K562 (cell line): Measurements from ENCODE around the gene MEIOB. TPM values are rescaled to one million over a fixed set of nuclear protein-coding genes. Genes with fewer than 3 reads are reported as not detected.

Experiments used
- ARHGAP35 ChIP-seq: fragments of 450-650 bp; IDR thresholded peaks from 2 replicates; pipeline ENCODE4 v1.6.1; 2018; ENCODE audit not compliant: partially characterized antibody
- BCOR ChIP-seq: fragments of 450-650 bp; IDR thresholded peaks from 2 replicates; pipeline ENCODE4 v1.6.1; 2016
- BDP1 ChIP-seq: IDR thresholded peaks from 3 replicates; pipeline ENCODE4 v1.6.1; 2011; ENCODE audit not compliant: insufficient read length, insufficient read depth
- CHD4 ChIP-seq: fragments of 200-600 bp; sonication (generic); IDR thresholded peaks from 3 replicates; pipeline ENCODE4 v1.6.1; 2012; ENCODE audit warnings: low read depth, mild to moderate bottlenecking, mixed read lengths, low read length, inconsistent platforms; ENCODE audit not compliant: insufficient read depth, insufficient replicate concordance, poor library complexity, severe bottlenecking
- CREB1 ChIP-seq, 2 experiments: sonication (generic) in 1 of 2; formaldehyde crosslinking in 1 of 2; IDR thresholded peaks; 2 replicates each; pipeline versions ENCODE4 v1.6.1 to v1.8.0; 2012 to 2022; ENCODE audit warnings: inconsistent platforms in 1 of 2, mild to moderate bottlenecking in 1 of 2, missing genetic modification reagents in 1 of 2, moderate library complexity in 1 of 2
- GTF2F1 ChIP-seq: IDR thresholded peaks from 2 replicates; pipeline ENCODE4 v1.6.1; 2011; ENCODE audit warnings: low read depth, low read length, improper control_type of control experiment
- HCFC1 ChIP-seq: IDR thresholded peaks from 2 replicates; pipeline ENCODE4 v1.6.1; 2012; ENCODE audit warnings: low read depth, low read length, improper control_type of control experiment
- MYNN ChIP-seq, 2 experiments: sonication (generic); formaldehyde crosslinking in 1 of 2; IDR thresholded peaks; 2 replicates each; pipeline versions ENCODE4 v1.5.0 to v1.6.1; 2016 to 2020; ENCODE audit warnings: antibody characterized with exemption in 1 of 2, missing genetic modification reagents in 1 of 2
- NFRKB ChIP-seq: fragments of 450-650 bp; IDR thresholded peaks from 2 replicates; pipeline ENCODE4 v1.6.1; 2016; ENCODE audit warnings: low read depth
- RBM22 ChIP-seq: fragments of 200-400 bp; formaldehyde crosslinking; IDR thresholded peaks from 2 replicates; pipeline ENCODE4 v1.6.1; 2018; ENCODE audit warnings: low read length, low read depth; ENCODE audit not compliant: poor library complexity, severe bottlenecking
- RERE ChIP-seq: sonication (generic); formaldehyde crosslinking; IDR thresholded peaks from 2 replicates; pipeline ENCODE4 v1.8.0; 2023; ENCODE audit warnings: missing genetic modification reagents, mild to moderate bottlenecking, borderline replicate concordance
- SIN3A ChIP-seq, 2 experiments: fragments of 150-350 bp in 1 of 2; IDR thresholded peaks; 2 replicates each; pipeline ENCODE4 v1.6.1; 2011 to 2016; ENCODE audit warnings: borderline replicate concordance in 2 of 2, low read depth in 2 of 2, low read length in 2 of 2, mild to moderate bottlenecking in 2 of 2, moderate library complexity in 2 of 2; ENCODE audit not compliant: control insufficient read depth in 1 of 2
- ZNF212 ChIP-seq: fragments of 450-650 bp; formaldehyde crosslinking; IDR thresholded peaks from 2 replicates; pipeline ENCODE4 v1.4.0; 2020; ENCODE audit warnings: mild to moderate bottlenecking
- ZNF561 ChIP-seq: fragments of 450-650 bp; formaldehyde crosslinking; conservative IDR thresholded peaks from 2 replicates; pipeline ENCODE4 v1.4.0; 2020; ENCODE audit warnings: mild to moderate bottlenecking, moderate library complexity
- polyA plus RNA-seq, 8 experiments: library from polyadenylated mRNA; depleted of rRNA in 4 of 8; stranded (reverse) in 5 of 8; unstranded in 3 of 8; fragments of >200 nt; fragmentation: Nextera tagmentation in 2 of 8; fragmentation: Illumina TruSeq in 1 of 8; extraction: Ambion mirVana in 2 of 8; extraction: Trizol in 1 of 8; gene quantifications; 2 replicates each; pipeline versions ENCODE4 v1.2.1 to v1.2.3, GENCODE V29; 2011 to 2014; ENCODE audit warnings: inconsistent platforms in 1 of 8, missing spikeins in 1 of 8
- total RNA-seq, 7 experiments: library from RNA; depleted of rRNA in 6 of 7; stranded (reverse); fragments of >200 nt in 6 of 7; fragmentation: Illumina TruSeq in 2 of 7; extraction: Trizol in 2 of 7; gene quantifications; 2 replicates each; pipeline versions ENCODE4 v1.2.1 to v1.2.3, GENCODE V29; 2011 to 2021; ENCODE audit warnings: low replicate concordance in 1 of 7
- TF ChIP-seq, protein P1 (sequence below): sonication (generic); formaldehyde crosslinking; IDR thresholded peaks from 2 replicates; pipeline ENCODE4 v1.8.0; 2022; ENCODE audit warnings: mild to moderate bottlenecking, missing genetic modification reagents

MEIOB gene
- total and polyA plus RNA-seq, 9 of the 15 experiments (the other 6 are each of a cell fraction or from before 2014, with no cell fraction given): 25.4 to 203 (median 97.6) TPM

DNA sequence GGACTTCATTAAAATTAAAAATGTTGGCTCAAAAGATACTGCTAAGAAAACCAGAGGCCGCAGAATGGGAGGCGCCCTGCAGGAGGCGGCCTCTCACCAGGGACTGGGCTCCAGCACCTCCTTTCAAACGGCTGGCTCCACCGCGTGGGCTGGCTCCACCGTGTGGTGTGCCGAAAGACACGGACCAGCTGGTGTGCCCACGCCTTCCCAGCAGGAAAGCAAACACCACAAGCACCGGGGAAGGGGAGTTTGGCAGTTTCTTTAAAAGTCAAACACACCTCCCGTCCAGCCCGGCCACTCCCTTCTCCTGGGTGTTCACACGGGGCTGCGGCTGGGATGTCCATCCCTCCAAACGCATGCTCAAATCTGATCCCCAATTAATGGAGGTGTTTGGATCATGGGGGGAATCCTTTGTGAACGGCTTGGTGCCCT, 59.2 kb downstream of the MEIOB start (continued):
- TF ChIP-seq RERE (CRISPR knock-in tag) (no peak), SIN3A (IDR thresholded peaks at IDR 0.05; ENCODE audit: borderline replicate concordance in 2 of 2, control insufficient read depth in 1 of 2, low read depth in 2 of 2, low read length in 2 of 2) (peak; percentile 35 to 77; a peak in 2 of 4 replicates), HCFC1 (no peak), RBM22 (no peak), NFRKB (no peak), BDP1 (no peak), ZNF212 (CRISPR knock-in tag) (no peak), CREB1 (IDR thresholded peaks at IDR 0.05) (no peak), CREB1 (CRISPR knock-in tag; IDR thresholded peaks at IDR 0.05) (no peak), BCOR (no peak), MYNN (IDR thresholded peaks at IDR 0.05) (peak; percentile 38; the same call in 1 of the 2 replicates), MYNN (CRISPR knock-in tag; IDR thresholded peaks at IDR 0.05) (no peak), CHD4 (no peak), ZNF561 (CRISPR knock-in tag) (no peak), ARHGAP35 (no peak), GTF2F1 (no peak)
- TF ChIP-seq, protein P1, sequence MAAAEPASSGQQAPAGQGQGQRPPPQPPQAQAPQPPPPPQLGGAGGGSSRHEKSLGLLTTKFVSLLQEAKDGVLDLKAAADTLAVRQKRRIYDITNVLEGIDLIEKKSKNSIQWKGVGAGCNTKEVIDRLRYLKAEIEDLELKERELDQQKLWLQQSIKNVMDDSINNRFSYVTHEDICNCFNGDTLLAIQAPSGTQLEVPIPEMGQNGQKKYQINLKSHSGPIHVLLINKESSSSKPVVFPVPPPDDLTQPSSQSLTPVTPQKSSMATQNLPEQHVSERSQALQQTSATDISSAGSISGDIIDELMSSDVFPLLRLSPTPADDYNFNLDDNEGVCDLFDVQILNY: no peak
